Measurements from ENCODE around the gene PUS10.

The PUS10 gene

GRCh38 chr2:60973705-60974104 is 44.4 kb downstream of the PUS10 start:
- DNase-seq (ENCODE audit: low read depth in 1 of 2, low spot score in 1 of 2), result no peak

- DNase-seq (ENCODE audit: low read depth in 1 of 2, low spot score in 1 of 2), result no peak
These were observed 45.0 kb downstream of the PUS10 start for GRCh38 chr2:60972889-60973656.

- DNase-seq (ENCODE audit: low read depth in 1 of 2, low spot score in 1 of 2), result no peak
These were observed 51.3 kb downstream of the PUS10 start for GRCh38 chr2:60966507-60967405.

GRCh38 chr2:60965499-60965785 is 52.6 kb downstream of the PUS10 start:
- DNase-seq (ENCODE audit: low read depth in 1 of 2, low spot score in 1 of 2), result no peak

GRCh38 chr2:60964651-60965498 is 53.2 kb downstream of the PUS10 start:
- DNase-seq (ENCODE audit: low read depth in 1 of 2, low spot score in 1 of 2), result no peak

- no peak for DNase-seq (ENCODE audit: low read depth in 1 of 2, low spot score in 1 of 2)
These were observed 54.9 kb downstream of the PUS10 start for GRCh38 chr2:60963190-60963589.

- DNase-seq (ENCODE audit: low read depth in 1 of 2, low spot score in 1 of 2), result no peak
These were observed 55.5 kb downstream of the PUS10 start for GRCh38 chr2:60962528-60962927.

GRCh38 chr2:60961457-60961856 is 56.6 kb downstream of the PUS10 start:
- DNase-seq (ENCODE audit: low read depth in 1 of 2, low spot score in 1 of 2), result no peak

GRCh38 chr2:60960706-60961105 is 57.3 kb downstream of the PUS10 start:
- no peak for DNase-seq (ENCODE audit: low read depth in 1 of 2, low spot score in 1 of 2)

- DNase-seq (ENCODE audit: low read depth in 1 of 2, low spot score in 1 of 2), result no peak
These were observed 58.6 kb downstream of the PUS10 start for GRCh38 chr2:60959501-60959900.

GRCh38 chr2:60958800-60959199 is 59.3 kb downstream of the PUS10 start:
- DNase-seq (ENCODE audit: low read depth in 1 of 2, low spot score in 1 of 2), result no peak

GRCh38 chr2:60958361-60958760 is 59.7 kb downstream of the PUS10 start:
- no peak for DNase-seq (ENCODE audit: low read depth in 1 of 2, low spot score in 1 of 2)

GRCh38 chr2:60957643-60958042 is 60.4 kb downstream of the PUS10 start:
- no peak for DNase-seq (ENCODE audit: low read depth in 1 of 2, low spot score in 1 of 2)

- no peak for DNase-seq (ENCODE audit: low read depth in 1 of 2, low spot score in 1 of 2)
These were observed 60.8 kb downstream of the PUS10 start for GRCh38 chr2:60957224-60957623.

GRCh38 chr2:60954139-60954538 is 63.9 kb downstream of the PUS10 start:
- no peak for DNase-seq (ENCODE audit: low read depth in 1 of 2, low spot score in 1 of 2)

- DNase-seq (ENCODE audit: low read depth in 1 of 2, low spot score in 1 of 2), result no peak
These were observed 69.0 kb downstream of the PUS10 start for GRCh38 chr2:60948926-60949579.

- DNase-seq (ENCODE audit: low read depth in 1 of 2, low spot score in 1 of 2), result no peak
These were observed 69.9 kb downstream of the PUS10 start for GRCh38 chr2:60948161-60948560.

- no peak for DNase-seq (ENCODE audit: low read depth in 1 of 2, low spot score in 1 of 2)
These were observed 71.0 kb downstream of the PUS10 start for GRCh38 chr2:60947056-60947455.

GRCh38 chr2:60945341-60945740 is 72.7 kb downstream of the PUS10 start:
- no peak for DNase-seq (ENCODE audit: low read depth in 1 of 2, low spot score in 1 of 2)

GRCh38 chr2:60939622-60940021 is 78.4 kb downstream of the PUS10 start:
- DNase-seq (ENCODE audit: low read depth in 1 of 2, low spot score in 1 of 2), result no peak

- DNase-seq (ENCODE audit: low read depth in 1 of 2, low spot score in 1 of 2), result no peak
These were observed 79.8 kb downstream of the PUS10 start for GRCh38 chr2:60938301-60938700.

Measured in activated CD4-positive, alpha-beta T cell treated with anti-CD3 and anti-CD28 coated beads, Interleukin-2, amount 50 U/mL, for 24 hours (primary cell).